ENCODE data around the gene WDR45B. TPM values are rescaled to one million over a fixed set of nuclear protein-coding genes. Genes with fewer than 3 reads are reported as not detected.

The WDR45B gene
- total and polyA plus RNA-seq, 9 donors = 43.0 to 99.3 (median 79.3) TPM

GRCh38 chr17:82567286-82567685 is 81.0 kb downstream of the WDR45B start:
- no peak for TF ChIP-seq CTCF (IDR thresholded peaks at IDR 0.05)
- no peak for TF ChIP-seq POLR2A (IDR thresholded peaks at IDR 0.05)
- TF ChIP-seq EP300 (IDR thresholded peaks at IDR 0.05) = no peak
- 94 to 95% (median 94%) methylated on average over 15 of the region's 15 CpGs for WGBS, 3 donors
- no peaks in the 10 kb centered on the region for H3K27me3 ChIP-seq
- no peak overlapping the region for H3K27ac ChIP-seq
- peaks cover 9% of the 10 kb centered on the region for H3K4me1 ChIP-seq (ENCODE audit: insufficient read depth)
- H3K4me3 ChIP-seq = no peak overlapping the region
- H3K36me3 ChIP-seq = no peaks in the 10 kb centered on the region
- intact Hi-C loops (cut with DNase I) = no loop called here
- DNase-seq = no peak
- no peaks in the 10 kb centered on the region for H3K9me3 ChIP-seq

GRCh38 chr17:82566129-82566960 is 81.9 kb downstream of the WDR45B start:
- intact Hi-C loops (cut with DNase I) = no loop called here
- Histone ChIP-seq H3K27ac (no peak overlapping the region), H3K27me3 (no peaks in the 10 kb centered on the region), H3K9me3 (no peaks in the 10 kb centered on the region), H3K4me1 (ENCODE audit: insufficient read depth) (peaks cover 9% of the 10 kb centered on the region), H3K4me3 (no peak overlapping the region), H3K36me3 (no peaks in the 10 kb centered on the region)
- TF ChIP-seq POLR2A (IDR thresholded peaks at IDR 0.05) = no peak
- TF ChIP-seq EP300 (IDR thresholded peaks at IDR 0.05) = no peak
- no peak for TF ChIP-seq CTCF (IDR thresholded peaks at IDR 0.05)
- no peak for DNase-seq
- WGBS, 3 donors = 86 to 89% (median 86%) methylated on average over 18 of the region's 18 CpGs

GRCh38 chr17:82565551-82565950 is 82.7 kb downstream of the WDR45B start:
- WGBS, 3 donors = 7 to 19% (median 18%) methylated on average over 1 of the region's 1 CpG
- TF ChIP-seq POLR2A (IDR thresholded peaks at IDR 0.05) (no peak), CTCF (IDR thresholded peaks at IDR 0.05) (no peak), EP300 (IDR thresholded peaks at IDR 0.05) (no peak)
- no peak overlapping the region for H3K4me3 ChIP-seq
- H3K4me1 ChIP-seq (ENCODE audit: insufficient read depth) = peaks cover 12% of the 10 kb centered on the region
- no peak for DNase-seq
- no peaks in the 10 kb centered on the region for H3K36me3 ChIP-seq
- intact Hi-C loops (cut with DNase I) = no loop called here
- H3K27me3 ChIP-seq = no peaks in the 10 kb centered on the region
- H3K9me3 ChIP-seq = no peaks in the 10 kb centered on the region
- no peak overlapping the region for H3K27ac ChIP-seq

Small RNAs within 50 kb of the gene (microRNA-seq; reads per million reads assigned to microRNA genes)
- gene MIR4525 = 0.71 to 3.0 (median 1.3) reads per million in 3 donors

Small RNAs within 50 kb of the gene (small RNA-seq; reads per million reads assigned to genes)
- gene MIR4525 = not detected

Other genes with a start within 250 kb of the WDR45B start
- 10 to 100 TPM; 32.9 to 68.6 (median 46.6) TPM for gene HEXD, start 230.1 kb downstream of the WDR45B start, total RNA-seq
- gene HEXD, start 230.1 kb downstream of the WDR45B start, polyA plus RNA-seq = 10 to 100 TPM in 1 of 2 donors, 1 to 10 TPM in 1; 8.7 to 74.7 TPM
- gene OGFOD3, start 229.9 kb downstream of the WDR45B start, total RNA-seq = 10 to 100 TPM; 25.8 to 37.8 (median 30.4) TPM
- gene OGFOD3, start 229.9 kb downstream of the WDR45B start, polyA plus RNA-seq = 10 to 100 TPM; 14.4 to 21.3 TPM
- 100 to 1,000 TPM in 1 of 7 donors, 10 to 100 TPM in 6; 44.4 to 101 (median 73.1) TPM for gene CYBC1, start 197.7 kb downstream of the WDR45B start, total RNA-seq
- 10 to 100 TPM; 34.0 to 56.4 TPM for gene CYBC1, start 197.7 kb downstream of the WDR45B start, polyA plus RNA-seq
- gene NARF, start 189.7 kb downstream of the WDR45B start, total RNA-seq = 10 to 100 TPM; 39.7 to 52.7 (median 49.8) TPM
- 10 to 100 TPM; 29.6 to 37.8 TPM for gene NARF, start 189.7 kb downstream of the WDR45B start, polyA plus RNA-seq
- 10 to 100 TPM; 27.2 to 67.6 (median 48.2) TPM for gene FOXK2, start 128.7 kb downstream of the WDR45B start, total RNA-seq
- gene FOXK2, start 128.7 kb downstream of the WDR45B start, polyA plus RNA-seq = 10 to 100 TPM; 19.1 to 28.8 TPM
- 10 to 100 TPM; 10.0 to 25.9 (median 14.9) TPM for gene RAB40B, start 50.3 kb upstream of the WDR45B start, total RNA-seq
- gene RAB40B, start 50.3 kb upstream of the WDR45B start, polyA plus RNA-seq = 10 to 100 TPM in 1 of 2 donors, 1 to 10 TPM in 1; 9.2 to 18.6 TPM
- 10 to 100 TPM in 6 of 7 donors, 1 to 10 TPM in 1; 9.9 to 48.6 (median 39.0) TPM for gene FN3KRP, start 68.3 kb upstream of the WDR45B start, total RNA-seq
- gene FN3KRP, start 68.3 kb upstream of the WDR45B start, polyA plus RNA-seq = 10 to 100 TPM; 37.9 to 51.5 TPM
- gene FN3K, start 87.2 kb upstream of the WDR45B start, total RNA-seq = 100 to 1,000 TPM in 1 of 7 donors, 10 to 100 TPM in 6; 14.5 to 106 (median 44.6) TPM
- 10 to 100 TPM; 12.0 to 22.0 TPM for gene FN3K, start 87.2 kb upstream of the WDR45B start, polyA plus RNA-seq
- 10 to 100 TPM; 44.4 to 88.3 (median 71.4) TPM for gene TBCD, start 103.6 kb upstream of the WDR45B start, total RNA-seq
- gene TBCD, start 103.6 kb upstream of the WDR45B start, polyA plus RNA-seq = 10 to 100 TPM; 29.2 to 55.9 TPM
- gene ZNF750, start 191.6 kb upstream of the WDR45B start, total RNA-seq = not detected
- gene ZNF750, start 191.6 kb upstream of the WDR45B start, polyA plus RNA-seq = under 1 TPM in 1 of 2 donors, not detected in 1; 0.02 TPM

Measured in ovary (tissue), 9 donors.